K562 (cell line): ENCODE results near the gene SNTG2. TPM values are rescaled to one million over a fixed set of nuclear protein-coding genes. Genes with fewer than 3 reads are reported as not detected.

Source experiments
- HEY1 ChIP-seq: fragments of 250-450 bp; sonication (Bioruptor Pico); IDR thresholded peaks from 2 replicates; pipeline ENCODE4 v1.5.0; 2020; ENCODE audit warnings: mild to moderate bottlenecking, moderate library complexity, borderline replicate concordance
- MIER1 ChIP-seq: fragments of 450-650 bp; IDR thresholded peaks from 2 replicates; pipeline ENCODE4 v1.6.1; 2016; ENCODE audit warnings: antibody characterized with exemption, mild to moderate bottlenecking, low read depth
- PTRF ChIP-seq: fragments of 450-650 bp; IDR thresholded peaks from 2 replicates; pipeline ENCODE4 v1.6.1; 2016; ENCODE audit warnings: mild to moderate bottlenecking, missing genetic modification characterization, missing compliant biosample characterization
- SNAPC5 ChIP-seq: fragments of 250-450 bp; sonication (Bioruptor Pico); IDR thresholded peaks from 2 replicates; pipeline ENCODE4 v1.8.0; 2021; ENCODE audit warnings: moderate library complexity, mild to moderate bottlenecking, inconsistent platforms
- TEAD4 ChIP-seq, 2 experiments: sonication (generic) in 1 of 2; formaldehyde crosslinking in 1 of 2; IDR thresholded peaks; 2 replicates each; pipeline versions ENCODE4 v1.6.1 to v1.8.0; 2012 to 2022; ENCODE audit warnings: borderline replicate concordance in 1 of 2, inconsistent platforms in 1 of 2, low read length in 1 of 2, mild to moderate bottlenecking in 1 of 2, missing genetic modification reagents in 1 of 2
- TFAM ChIP-seq: fragments of 250-450 bp; sonication (Bioruptor Pico); conservative IDR thresholded peaks from 2 replicates; pipeline ENCODE4 v1.5.0; 2021; ENCODE audit warnings: mild to moderate bottlenecking, moderate library complexity
- TSC22D4 ChIP-seq: fragments of 450-650 bp; IDR thresholded peaks from 2 replicates; pipeline ENCODE4 v1.6.1; 2016; ENCODE audit warnings: missing genetic modification characterization, missing biosample characterization, control low read depth
- ZNF609 ChIP-seq: sonication (generic); formaldehyde crosslinking; IDR thresholded peaks from 2 replicates; pipeline ENCODE4 v1.8.1; 2023; ENCODE audit warnings: missing genetic modification reagents, mild to moderate bottlenecking, borderline replicate concordance
- ZNF764 ChIP-seq: fragments of 250-450 bp; sonication (Bioruptor Pico); IDR thresholded peaks from 2 replicates; pipeline ENCODE4 v1.4.0; 2020; ENCODE audit warnings: low read depth, mild to moderate bottlenecking, moderate library complexity
- polyA plus RNA-seq, 8 experiments: library from polyadenylated mRNA; depleted of rRNA in 4 of 8; stranded (reverse) in 5 of 8; unstranded in 3 of 8; fragments of >200 nt; fragmentation: Nextera tagmentation in 2 of 8; fragmentation: Illumina TruSeq in 1 of 8; extraction: Ambion mirVana in 2 of 8; extraction: Trizol in 1 of 8; gene quantifications; 2 replicates each; pipeline versions ENCODE4 v1.2.1 to v1.2.3, GENCODE V29; 2011 to 2014; ENCODE audit warnings: inconsistent platforms in 1 of 8, missing spikeins in 1 of 8
- total RNA-seq, 7 experiments: library from RNA; depleted of rRNA in 6 of 7; stranded (reverse); fragments of >200 nt in 6 of 7; fragmentation: Illumina TruSeq in 2 of 7; extraction: Trizol in 2 of 7; gene quantifications; 2 replicates each; pipeline versions ENCODE4 v1.2.1 to v1.2.3, GENCODE V29; 2011 to 2021; ENCODE audit warnings: low replicate concordance in 1 of 7
- TF ChIP-seq, protein P1 (sequence below): sonication (generic); formaldehyde crosslinking; IDR thresholded peaks from 2 replicates; pipeline ENCODE4 v1.8.0; 2023; ENCODE audit warnings: missing genetic modification reagents, mild to moderate bottlenecking, borderline replicate concordance

Gene SNTG2
- total and polyA plus RNA-seq, 9 of the 15 experiments (the other 6 are each of a cell fraction or from before 2014, with no cell fraction given) = not detected

DNA sequence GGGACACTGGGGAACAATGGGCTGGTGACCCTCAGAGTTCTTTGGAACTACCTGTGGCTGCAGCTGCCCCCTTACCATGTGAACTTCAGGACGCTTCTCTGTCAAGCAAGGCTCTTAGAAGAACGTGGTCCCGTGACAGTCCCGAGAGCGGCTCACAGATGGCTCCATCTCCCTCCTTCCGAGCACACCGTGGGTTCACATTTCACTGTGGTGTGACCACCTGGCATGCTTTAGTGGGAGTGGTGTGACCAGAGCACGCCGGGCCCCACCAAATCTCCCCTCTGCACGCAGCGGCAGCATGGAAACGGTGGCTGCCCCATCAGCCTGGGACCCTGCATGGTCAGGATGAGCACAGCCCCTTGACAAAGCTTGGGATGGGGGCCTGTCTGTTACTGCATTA lies 452.9 kb downstream of the SNTG2 start (continued):
- TF ChIP-seq, protein P1, sequence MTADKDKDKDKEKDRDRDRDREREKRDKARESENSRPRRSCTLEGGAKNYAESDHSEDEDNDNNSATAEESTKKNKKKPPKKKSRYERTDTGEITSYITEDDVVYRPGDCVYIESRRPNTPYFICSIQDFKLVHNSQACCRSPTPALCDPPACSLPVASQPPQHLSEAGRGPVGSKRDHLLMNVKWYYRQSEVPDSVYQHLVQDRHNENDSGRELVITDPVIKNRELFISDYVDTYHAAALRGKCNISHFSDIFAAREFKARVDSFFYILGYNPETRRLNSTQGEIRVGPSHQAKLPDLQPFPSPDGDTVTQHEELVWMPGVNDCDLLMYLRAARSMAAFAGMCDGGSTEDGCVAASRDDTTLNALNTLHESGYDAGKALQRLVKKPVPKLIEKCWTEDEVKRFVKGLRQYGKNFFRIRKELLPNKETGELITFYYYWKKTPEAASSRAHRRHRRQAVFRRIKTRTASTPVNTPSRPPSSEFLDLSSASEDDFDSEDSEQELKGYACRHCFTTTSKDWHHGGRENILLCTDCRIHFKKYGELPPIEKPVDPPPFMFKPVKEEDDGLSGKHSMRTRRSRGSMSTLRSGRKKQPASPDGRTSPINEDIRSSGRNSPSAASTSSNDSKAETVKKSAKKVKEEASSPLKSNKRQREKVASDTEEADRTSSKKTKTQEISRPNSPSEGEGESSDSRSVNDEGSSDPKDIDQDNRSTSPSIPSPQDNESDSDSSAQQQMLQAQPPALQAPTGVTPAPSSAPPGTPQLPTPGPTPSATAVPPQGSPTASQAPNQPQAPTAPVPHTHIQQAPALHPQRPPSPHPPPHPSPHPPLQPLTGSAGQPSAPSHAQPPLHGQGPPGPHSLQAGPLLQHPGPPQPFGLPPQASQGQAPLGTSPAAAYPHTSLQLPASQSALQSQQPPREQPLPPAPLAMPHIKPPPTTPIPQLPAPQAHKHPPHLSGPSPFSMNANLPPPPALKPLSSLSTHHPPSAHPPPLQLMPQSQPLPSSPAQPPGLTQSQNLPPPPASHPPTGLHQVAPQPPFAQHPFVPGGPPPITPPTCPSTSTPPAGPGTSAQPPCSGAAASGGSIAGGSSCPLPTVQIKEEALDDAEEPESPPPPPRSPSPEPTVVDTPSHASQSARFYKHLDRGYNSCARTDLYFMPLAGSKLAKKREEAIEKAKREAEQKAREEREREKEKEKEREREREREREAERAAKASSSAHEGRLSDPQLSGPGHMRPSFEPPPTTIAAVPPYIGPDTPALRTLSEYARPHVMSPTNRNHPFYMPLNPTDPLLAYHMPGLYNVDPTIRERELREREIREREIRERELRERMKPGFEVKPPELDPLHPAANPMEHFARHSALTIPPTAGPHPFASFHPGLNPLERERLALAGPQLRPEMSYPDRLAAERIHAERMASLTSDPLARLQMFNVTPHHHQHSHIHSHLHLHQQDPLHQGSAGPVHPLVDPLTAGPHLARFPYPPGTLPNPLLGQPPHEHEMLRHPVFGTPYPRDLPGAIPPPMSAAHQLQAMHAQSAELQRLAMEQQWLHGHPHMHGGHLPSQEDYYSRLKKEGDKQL (CRISPR knock-in tag) = no peak
- no peak for TF ChIP-seq ZNF764
- no peak for TF ChIP-seq HEY1 (CRISPR knock-in tag)
- TF ChIP-seq TSC22D4 (tag) = no peak
- no peak for TF ChIP-seq PTRF (tag)
- TF ChIP-seq TFAM (CRISPR knock-in tag) = no peak
- no peak for TF ChIP-seq ZNF609
- no peak for TF ChIP-seq SNAPC5
- TF ChIP-seq TEAD4 (IDR thresholded peaks at IDR 0.05; ENCODE audit: low read length) = no peak
- no peak for TF ChIP-seq TEAD4 (CRISPR knock-in tag; IDR thresholded peaks at IDR 0.05; ENCODE audit: borderline replicate concordance)
- no peak for TF ChIP-seq MIER1
- TF ChIP-seq, all 486 proteins: peak for 0
